ENCODE measurements around the gene TOR2A. TPM values are rescaled to one million over a fixed set of nuclear protein-coding genes. Genes with fewer than 3 reads are reported as not detected.

Gene TOR2A
- total RNA-seq, 1 donor from 2014 or later, result 6.4 TPM

DNA sequence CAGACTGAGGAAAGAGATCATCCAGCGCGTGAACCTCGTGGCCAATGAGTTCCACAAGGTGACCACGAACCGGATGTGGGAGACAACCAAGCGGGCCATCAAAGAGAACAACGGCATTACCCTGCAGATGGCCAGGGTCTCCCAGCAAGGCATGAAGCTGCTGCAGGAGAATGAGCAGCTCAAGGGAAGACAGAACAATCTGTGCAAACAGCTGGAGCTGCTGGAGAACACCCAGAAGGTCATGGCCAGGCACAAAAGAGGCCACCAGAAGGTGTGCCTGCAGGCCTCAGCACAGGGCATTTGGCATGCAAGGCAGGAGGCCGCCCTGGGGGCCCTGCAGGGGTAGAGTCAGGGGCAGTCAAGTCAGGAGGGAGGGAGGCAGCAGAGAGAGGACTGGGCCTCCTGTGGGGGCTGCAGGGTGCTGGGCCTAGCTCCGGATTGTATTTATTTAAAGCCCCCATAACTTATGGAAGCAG is 23.8 kb downstream of the TOR2A start:
- H3K36me3 Mint-ChIP-seq (ENCODE audit: low read depth), result no peaks in the 10 kb centered on the region
- no peak for DNase-seq (ENCODE audit: low spot score)
- H3K27ac Mint-ChIP-seq (ENCODE audit: unreplicated experiment), result no peak overlapping the region
- TF ChIP-seq, protein P1, sequence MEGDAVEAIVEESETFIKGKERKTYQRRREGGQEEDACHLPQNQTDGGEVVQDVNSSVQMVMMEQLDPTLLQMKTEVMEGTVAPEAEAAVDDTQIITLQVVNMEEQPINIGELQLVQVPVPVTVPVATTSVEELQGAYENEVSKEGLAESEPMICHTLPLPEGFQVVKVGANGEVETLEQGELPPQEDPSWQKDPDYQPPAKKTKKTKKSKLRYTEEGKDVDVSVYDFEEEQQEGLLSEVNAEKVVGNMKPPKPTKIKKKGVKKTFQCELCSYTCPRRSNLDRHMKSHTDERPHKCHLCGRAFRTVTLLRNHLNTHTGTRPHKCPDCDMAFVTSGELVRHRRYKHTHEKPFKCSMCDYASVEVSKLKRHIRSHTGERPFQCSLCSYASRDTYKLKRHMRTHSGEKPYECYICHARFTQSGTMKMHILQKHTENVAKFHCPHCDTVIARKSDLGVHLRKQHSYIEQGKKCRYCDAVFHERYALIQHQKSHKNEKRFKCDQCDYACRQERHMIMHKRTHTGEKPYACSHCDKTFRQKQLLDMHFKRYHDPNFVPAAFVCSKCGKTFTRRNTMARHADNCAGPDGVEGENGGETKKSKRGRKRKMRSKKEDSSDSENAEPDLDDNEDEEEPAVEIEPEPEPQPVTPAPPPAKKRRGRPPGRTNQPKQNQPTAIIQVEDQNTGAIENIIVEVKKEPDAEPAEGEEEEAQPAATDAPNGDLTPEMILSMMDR (IDR thresholded peaks at IDR 0.05), result no peak
- H3K4me3 Mint-ChIP-seq (ENCODE audit: unreplicated experiment), result no peak overlapping the region
- peaks cover 3% of the 10 kb centered on the region for H3K9me3 Mint-ChIP-seq (ENCODE audit: low read depth)
- peaks cover 9% of the 10 kb centered on the region for H3K4me1 Mint-ChIP-seq (ENCODE audit: low read depth)
- H3K27me3 Mint-ChIP-seq (ENCODE audit: low read depth), result no peaks in the 10 kb centered on the region

DNA sequence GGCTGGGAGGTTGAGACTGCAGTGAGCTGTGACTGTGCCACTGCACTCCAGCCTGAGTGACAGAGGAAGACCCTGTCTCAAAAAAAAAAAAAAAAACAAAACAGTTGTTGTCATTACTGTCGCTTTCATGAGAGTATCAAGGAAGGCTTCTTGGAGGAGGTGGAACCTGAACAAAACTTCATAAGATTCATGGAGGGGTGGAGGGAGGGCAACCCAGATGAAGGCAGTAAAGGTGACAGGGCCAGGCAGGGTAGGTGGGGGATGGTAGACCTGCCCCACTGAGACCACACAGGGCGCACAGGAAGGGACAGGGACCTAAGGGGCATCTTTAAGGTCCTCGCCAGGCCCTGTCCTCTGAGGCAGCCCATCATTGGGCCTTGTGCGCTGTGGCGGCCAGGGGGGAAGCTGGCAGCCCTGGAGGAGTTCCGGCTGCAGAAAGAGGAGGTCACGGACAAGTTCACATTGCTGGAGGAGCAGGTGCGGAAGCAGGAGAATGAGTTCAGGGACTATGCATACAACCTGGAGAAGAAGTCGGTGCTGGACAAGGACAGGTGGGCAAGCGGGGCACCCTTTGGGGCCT is 24.8 kb downstream of the TOR2A start:
- Mint-ChIP-seq H3K4me1 (ENCODE audit: low read depth) (peaks cover 4% of the 10 kb centered on the region), H3K27ac (ENCODE audit: unreplicated experiment) (no peak overlapping the region), H3K36me3 (ENCODE audit: low read depth) (no peaks in the 10 kb centered on the region), H3K27me3 (ENCODE audit: low read depth) (no peaks in the 10 kb centered on the region), H3K4me3 (ENCODE audit: unreplicated experiment) (no peak overlapping the region), H3K9me3 (ENCODE audit: low read depth) (peaks cover 3% of the 10 kb centered on the region)
- TF ChIP-seq, protein P1 (IDR thresholded peaks at IDR 0.05), result no peak
- DNase-seq (ENCODE audit: low spot score), result no peak

DNA sequence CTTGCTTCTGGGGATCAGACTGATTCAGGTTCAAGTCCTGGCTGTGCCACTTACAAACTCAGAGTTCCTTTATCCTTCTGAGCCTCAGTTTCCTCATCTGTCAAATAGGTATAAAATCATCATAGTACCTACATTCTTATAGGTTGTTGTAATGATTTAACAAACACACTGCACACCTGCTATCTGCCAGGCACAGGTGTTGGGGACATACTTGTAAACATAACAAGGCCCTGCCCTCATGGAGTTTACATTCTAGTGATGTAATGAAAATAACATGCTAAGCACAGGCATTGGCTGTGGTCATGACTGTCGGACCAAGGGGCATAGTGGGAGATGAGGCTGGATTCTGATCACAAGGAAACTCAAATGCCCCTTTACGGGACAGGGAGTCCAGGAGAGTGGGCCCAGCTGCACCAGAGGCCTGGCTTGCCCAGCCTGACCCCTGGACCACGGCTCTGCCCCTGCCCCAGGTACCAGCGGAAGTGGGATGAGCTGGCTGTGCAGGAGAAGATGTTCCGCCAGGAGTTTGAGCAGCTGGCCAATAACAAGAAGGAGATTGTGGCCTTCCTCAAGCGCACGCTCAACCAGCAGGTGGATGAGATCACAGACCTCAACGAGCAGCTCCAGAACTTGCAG is 26.0 kb downstream of the TOR2A start:
- no peaks in the 10 kb centered on the region for H3K36me3 Mint-ChIP-seq (ENCODE audit: low read depth)
- H3K27ac Mint-ChIP-seq (ENCODE audit: unreplicated experiment), result no peak overlapping the region
- TF ChIP-seq, protein P1 (IDR thresholded peaks at IDR 0.05), result no peak

DNA sequence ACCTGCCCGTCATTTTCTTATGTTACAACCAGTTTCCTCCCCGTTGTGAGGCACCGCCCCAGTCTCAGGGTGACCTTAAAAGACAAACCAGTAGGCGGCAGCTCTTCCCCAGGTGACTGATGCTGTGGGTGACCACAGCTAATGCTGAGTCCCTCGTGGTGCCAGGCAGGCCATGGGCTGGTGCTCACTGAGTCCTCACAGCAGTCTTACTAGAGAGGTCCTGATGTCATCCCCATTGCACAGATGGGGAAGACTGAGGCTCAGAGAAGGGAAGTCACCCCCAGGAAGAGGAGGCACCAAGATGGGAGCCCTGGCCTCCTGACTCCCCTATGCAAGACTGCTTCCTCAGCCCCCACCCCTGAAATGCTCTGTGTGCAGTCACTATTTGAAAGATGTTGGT is 27.3 kb downstream of the TOR2A start:
- DNase-seq (ENCODE audit: low spot score), result no peak
- TF ChIP-seq, protein P1 (IDR thresholded peaks at IDR 0.05), result no peak
- Mint-ChIP-seq H3K4me1 (ENCODE audit: low read depth) (no peaks in the 10 kb centered on the region), H3K9me3 (ENCODE audit: low read depth) (peaks cover 3% of the 10 kb centered on the region), H3K27me3 (ENCODE audit: low read depth) (no peaks in the 10 kb centered on the region), H3K4me3 (ENCODE audit: unreplicated experiment) (no peak overlapping the region), H3K27ac (ENCODE audit: unreplicated experiment) (no peak overlapping the region), H3K36me3 (ENCODE audit: low read depth) (no peaks in the 10 kb centered on the region)

More for the DNA sequence above, 26.0 kb downstream of the TOR2A start:
- no peak overlapping the region for H3K4me3 Mint-ChIP-seq (ENCODE audit: unreplicated experiment)
- no peaks in the 10 kb centered on the region for H3K27me3 Mint-ChIP-seq (ENCODE audit: low read depth)
- H3K9me3 Mint-ChIP-seq (ENCODE audit: low read depth), result peaks cover 3% of the 10 kb centered on the region
- no peak for DNase-seq (ENCODE audit: low spot score)
- no peaks in the 10 kb centered on the region for H3K4me1 Mint-ChIP-seq (ENCODE audit: low read depth)

DNA sequence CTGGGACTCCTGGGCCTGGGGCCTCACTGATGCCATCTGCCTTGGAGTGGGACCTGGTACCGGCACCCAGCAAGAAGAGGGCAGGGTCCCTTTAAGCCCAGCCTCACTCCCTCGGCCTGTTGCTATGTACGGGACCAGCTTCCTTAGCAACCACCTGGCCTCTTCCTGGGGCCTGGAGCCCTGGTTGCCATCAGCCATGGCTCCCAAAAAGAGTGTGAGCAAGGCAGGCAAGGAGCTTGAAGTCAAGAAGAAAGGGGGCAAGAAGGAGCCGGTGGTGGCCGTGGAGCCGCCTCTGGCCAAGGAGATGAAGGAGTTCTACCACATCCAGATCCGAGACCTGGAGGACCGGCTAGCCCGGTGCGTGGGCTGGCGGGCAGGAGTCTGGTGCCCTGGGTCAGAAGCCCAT is 28.3 kb downstream of the TOR2A start, which contains the start of gene CFAP157:
Gene CFAP157, plus strand, starts transcription at position 153 of the 406 bp plus-strand sequence. Its CDS starts 44 bp downstream, at position 197.
- no peak for DNase-seq (ENCODE audit: low spot score)
- Mint-ChIP-seq H3K4me1 (ENCODE audit: low read depth) (no peaks in the 10 kb centered on the region), H3K9me3 (ENCODE audit: low read depth) (peaks cover 3% of the 10 kb centered on the region), H3K36me3 (ENCODE audit: low read depth) (no peaks in the 10 kb centered on the region), H3K27me3 (ENCODE audit: low read depth) (no peaks in the 10 kb centered on the region), H3K4me3 (ENCODE audit: unreplicated experiment) (no peak within 1 kb of the TSS), H3K27ac (ENCODE audit: unreplicated experiment) (no peak within 1 kb of the TSS)
- TF ChIP-seq, protein P1 (IDR thresholded peaks at IDR 0.05), result no peak
